ENCODE measurements around the gene HCN4.

HCN4 gene

GRCh38 chr15:73370151-73370550 is 1.4 kb upstream of the HCN4 start:
- H3K27ac ChIP-seq = no peak overlapping the region
- no peak for TF ChIP-seq CTCF (IDR thresholded peaks at IDR 0.05)
- no peak for TF ChIP-seq ZFX (IDR thresholded peaks at IDR 0.05; ENCODE audit: borderline replicate concordance)

DNA sequence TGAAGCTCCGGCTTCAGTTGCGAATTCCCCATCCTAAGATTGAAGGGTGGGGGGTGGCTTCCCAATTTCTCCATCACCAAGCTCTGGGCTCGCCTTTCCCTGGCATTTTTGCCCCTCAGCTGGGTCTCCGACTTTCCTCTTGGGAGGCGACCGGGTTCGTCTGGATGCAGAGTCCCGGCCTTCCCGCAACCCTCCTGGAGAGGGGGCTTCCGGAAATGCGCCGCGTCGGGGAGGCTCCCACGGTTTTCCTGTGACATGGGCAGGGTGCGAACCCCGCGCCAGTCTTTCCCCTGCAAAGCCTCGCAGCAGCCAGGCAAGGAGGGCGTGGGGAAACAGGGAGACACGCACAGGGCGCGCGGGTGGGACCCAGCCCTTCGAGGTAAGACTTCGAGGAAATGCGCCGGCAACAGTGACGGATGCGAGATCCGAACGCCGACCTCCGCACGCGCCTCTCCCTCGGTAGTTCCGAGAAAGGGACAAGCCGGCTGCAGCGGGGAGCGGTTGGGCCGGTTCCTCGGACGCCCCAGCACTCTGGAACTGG is 466 bp upstream of the HCN4 start:
- H3K27ac ChIP-seq = no peak overlapping the region
- no peak for TF ChIP-seq CTCF (IDR thresholded peaks at IDR 0.05)
- TF ChIP-seq ZFX (IDR thresholded peaks at IDR 0.05; ENCODE audit: borderline replicate concordance) = no peak

DNA sequence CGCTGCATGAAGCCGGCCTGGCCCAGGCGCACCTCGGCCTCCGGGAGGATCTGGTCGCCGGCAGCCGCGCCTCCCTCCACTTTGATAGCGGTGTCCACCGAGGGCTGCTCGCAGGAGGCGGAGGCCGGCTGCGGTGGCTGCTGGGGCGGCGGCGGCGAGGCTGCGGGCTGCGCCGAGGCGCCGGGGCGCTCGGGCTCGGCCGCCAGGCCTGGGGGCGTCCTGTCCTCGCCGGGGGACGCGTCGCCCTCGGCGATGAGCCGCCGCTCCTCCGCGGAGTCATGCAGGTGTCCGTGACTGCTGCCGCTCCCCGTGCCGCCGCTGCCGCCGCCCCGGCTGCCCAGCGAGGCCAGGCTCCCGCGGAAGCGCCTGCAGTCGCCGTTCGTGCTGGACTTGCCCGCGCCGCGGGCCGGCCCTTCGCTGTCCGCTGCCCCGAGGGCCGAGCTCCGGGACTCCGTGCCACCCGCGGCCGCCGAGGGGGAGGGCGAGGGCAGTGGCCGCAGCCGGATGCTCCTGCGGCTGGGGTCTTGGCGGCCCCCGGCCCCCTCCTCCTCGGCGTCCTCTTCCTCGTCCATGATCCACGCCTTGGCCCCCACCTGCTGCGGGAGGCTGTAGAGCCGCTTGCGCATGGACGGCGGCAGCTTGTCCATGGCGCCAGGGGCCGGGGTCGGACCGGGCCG is 996 bp downstream of the HCN4 start:
- TF ChIP-seq ZFX (IDR thresholded peaks at IDR 0.05; ENCODE audit: borderline replicate concordance) = no peak
- no peak for TF ChIP-seq CTCF (IDR thresholded peaks at IDR 0.05)
- H3K27ac ChIP-seq = no peak overlapping the region

DNA sequence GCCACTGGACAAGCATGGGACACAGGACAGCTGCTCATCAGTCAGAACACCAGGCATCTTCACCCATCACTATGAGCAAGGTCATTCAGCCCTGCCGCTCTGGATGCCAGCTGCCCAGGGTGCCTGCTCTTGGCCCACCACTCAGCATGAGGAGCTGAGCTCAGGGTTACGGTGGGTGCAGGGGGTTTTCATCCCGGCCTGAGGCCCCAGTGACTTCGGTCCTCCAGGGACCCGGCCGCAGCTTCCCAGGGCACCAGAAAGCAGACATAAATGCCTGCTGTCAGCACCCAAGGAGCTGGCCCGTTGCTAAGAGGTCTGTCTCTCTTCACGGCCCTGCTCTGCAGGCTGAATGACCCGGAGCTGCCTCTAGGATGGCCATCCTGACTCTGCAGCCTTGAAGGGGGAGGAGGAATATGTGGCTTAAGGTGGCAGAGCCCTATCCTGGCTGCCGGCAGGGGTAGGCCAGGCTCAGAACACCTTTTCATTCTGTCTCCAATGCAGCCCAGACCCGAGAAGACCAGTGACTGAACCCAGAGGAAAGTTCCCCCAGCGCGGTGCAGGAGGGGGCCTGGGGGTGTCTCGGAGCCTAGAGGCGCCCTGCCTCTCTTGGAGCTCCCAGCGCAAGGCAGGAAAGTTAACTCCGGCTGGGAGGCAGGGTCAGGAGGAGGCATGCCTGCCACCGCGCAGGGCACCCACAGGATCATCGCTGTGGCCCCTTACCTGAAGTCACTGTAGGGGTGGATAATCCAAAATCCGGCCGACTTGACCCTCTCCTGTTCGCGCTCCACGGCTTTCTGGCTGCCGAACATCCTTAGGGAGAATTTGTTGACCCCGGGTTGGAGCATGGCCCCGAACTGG is 1.8 kb downstream of the HCN4 start:
- no peak for TF ChIP-seq ZFX (IDR thresholded peaks at IDR 0.05; ENCODE audit: borderline replicate concordance)
- TF ChIP-seq CTCF (IDR thresholded peaks at IDR 0.05) = no peak
- no peak overlapping the region for H3K27ac ChIP-seq

DNA sequence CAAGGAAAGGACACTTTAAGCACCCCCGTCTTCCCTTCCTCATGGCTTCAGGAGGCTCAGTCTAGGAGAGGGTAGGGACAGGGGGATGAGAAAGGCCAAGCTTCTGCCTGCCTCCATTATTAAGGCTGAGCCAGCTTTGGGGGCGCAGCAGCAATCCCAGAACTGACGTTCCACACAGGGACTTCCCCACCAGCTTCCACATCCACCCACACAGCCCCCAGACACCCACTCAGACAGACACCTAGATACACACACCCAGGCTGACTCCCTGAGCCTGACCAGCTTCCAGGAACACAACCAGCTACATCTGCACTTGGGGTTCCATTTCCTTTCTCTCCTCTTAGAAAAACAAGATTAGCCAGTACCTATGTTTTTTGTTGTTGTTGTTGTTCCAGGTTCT is 4.7 kb downstream of the HCN4 start:
- no peak for TF ChIP-seq CTCF (IDR thresholded peaks at IDR 0.05)
- no peak for TF ChIP-seq ZFX (IDR thresholded peaks at IDR 0.05; ENCODE audit: borderline replicate concordance)
- H3K27ac ChIP-seq = no peak overlapping the region

GRCh38 chr15:73362900-73363299 is 5.9 kb downstream of the HCN4 start:
- no peak for TF ChIP-seq CTCF (IDR thresholded peaks at IDR 0.05)
- no peak for TF ChIP-seq ZFX (IDR thresholded peaks at IDR 0.05; ENCODE audit: borderline replicate concordance)

GRCh38 chr15:73361337-73361736 is 7.4 kb downstream of the HCN4 start:
- no peak overlapping the region for H3K27ac ChIP-seq
- TF ChIP-seq CTCF (IDR thresholded peaks at IDR 0.05) = no peak
- TF ChIP-seq ZFX (IDR thresholded peaks at IDR 0.05; ENCODE audit: borderline replicate concordance) = no peak

More at GRCh38 chr15:73362900-73363299, 5.9 kb downstream of the HCN4 start:
- no peak overlapping the region for H3K27ac ChIP-seq
